WTC11 (cell line): Measurements from ENCODE around the gene STK38L. TPM values are rescaled to one million over a fixed set of nuclear protein-coding genes. Genes with fewer than 3 reads are reported as not detected.

Source experiments
- ATAC-seq: fragments of 200-7000 bp; cut with Tn5 transposase; 2 replicates; pipeline ENCODE4 v1.10.0; 2021; ENCODE audit warnings: mild to moderate bottlenecking, moderate library complexity
- CTCF ChIA-PET: fragments of 300-600 bp; sonication (Branson Sonifier 250); formaldehyde crosslinking; loops from one replicate; lab custom pipeline; 2021; ENCODE audit warnings: antibody characterized with exemption; lab: Charles Lee
- POLR2A ChIA-PET: fragments of 350-600 bp; sonication (Branson Sonifier 250); formaldehyde crosslinking; loops from one replicate; lab custom pipeline; 2021; ENCODE audit warnings: antibody characterized with exemption; lab: Charles Lee
- DNase-seq: peaks from one replicate; pipeline ENCODE4 v3.0.0; 2021; ENCODE audit warnings: low spot score
- H3K27ac Mint-ChIP-seq: 2 replicates; pipeline ENCODE4 v1.8.0; 2021; ENCODE audit warnings: mixed read lengths
- H3K27me3 Mint-ChIP-seq: 2 replicates; pipeline ENCODE4 v1.8.0; 2021; ENCODE audit warnings: low read depth, mild to moderate bottlenecking, moderate library complexity, mixed read lengths
- H3K36me3 Mint-ChIP-seq: 2 replicates; pipeline ENCODE4 v1.8.0; 2021; ENCODE audit warnings: mixed read lengths
- H3K4me1 Mint-ChIP-seq: 2 replicates; pipeline ENCODE4 v1.8.0; 2022; ENCODE audit warnings: mixed read lengths
- H3K4me3 Mint-ChIP-seq: 2 replicates; pipeline ENCODE4 v1.8.0; 2021; ENCODE audit warnings: mild to moderate bottlenecking, moderate library complexity, mixed read lengths
- H3K9me3 Mint-ChIP-seq: 2 replicates; pipeline ENCODE4 v1.8.0; 2021; ENCODE audit warnings: mixed read lengths
- AFF4 ChIP-seq: sonication (generic); formaldehyde crosslinking; IDR thresholded peaks from 2 replicates; pipeline ENCODE4 v1.8.1; 2023; ENCODE audit warnings: mild to moderate bottlenecking, missing genetic modification reagents, borderline replicate concordance
- ATF2 ChIP-seq: sonication (generic); formaldehyde crosslinking; IDR thresholded peaks from 2 replicates; pipeline ENCODE4 v1.8.1; 2022; ENCODE audit warnings: low read depth, missing genetic modification reagents, borderline replicate concordance
- ATF6 ChIP-seq: sonication (generic); formaldehyde crosslinking; IDR thresholded peaks from 2 replicates; pipeline ENCODE4 v1.8.1; 2023; ENCODE audit warnings: mild to moderate bottlenecking, missing genetic modification reagents
- CREB1 ChIP-seq: sonication (generic); formaldehyde crosslinking; IDR thresholded peaks from 2 replicates; pipeline ENCODE4 v1.8.0; 2023; ENCODE audit warnings: mild to moderate bottlenecking, missing genetic modification reagents
- E2F5 ChIP-seq: sonication (generic); formaldehyde crosslinking; IDR thresholded peaks from 2 replicates; pipeline ENCODE4 v1.8.1; 2022; ENCODE audit warnings: mild to moderate bottlenecking, moderate library complexity, missing genetic modification reagents
- ELF4 ChIP-seq: sonication (generic); formaldehyde crosslinking; IDR thresholded peaks from 2 replicates; pipeline ENCODE4 v1.8.1; 2022; ENCODE audit warnings: low read depth, mild to moderate bottlenecking, moderate library complexity, missing genetic modification reagents
- EMX1 ChIP-seq: fragments of 250-450 bp; sonication (Bioruptor Pico); IDR thresholded peaks from 2 replicates; pipeline ENCODE4 v1.8.0; 2021; ENCODE audit warnings: mild to moderate bottlenecking
- FOXJ3 ChIP-seq: sonication (generic); formaldehyde crosslinking; IDR thresholded peaks from 2 replicates; pipeline ENCODE4 v1.9.0; 2021; ENCODE audit warnings: missing genetic modification reagents, mild to moderate bottlenecking, borderline replicate concordance
- FOXK1 ChIP-seq: sonication (generic); formaldehyde crosslinking; IDR thresholded peaks from 2 replicates; pipeline ENCODE4 v1.8.0; 2022; ENCODE audit warnings: mild to moderate bottlenecking, moderate library complexity, missing genetic modification reagents
- FOXP1 ChIP-seq: sonication (generic); formaldehyde crosslinking; IDR thresholded peaks from 2 replicates; pipeline ENCODE4 v1.8.0; 2022; ENCODE audit warnings: missing genetic modification reagents, mild to moderate bottlenecking, moderate library complexity, borderline replicate concordance
- GABPB1 ChIP-seq: sonication (generic); formaldehyde crosslinking; IDR thresholded peaks from 2 replicates; pipeline ENCODE4 v1.8.1; 2023; ENCODE audit warnings: mild to moderate bottlenecking, missing genetic modification reagents
- MLX ChIP-seq: sonication (generic); formaldehyde crosslinking; IDR thresholded peaks from 2 replicates; pipeline ENCODE4 v1.8.1; 2023; ENCODE audit warnings: mild to moderate bottlenecking, missing genetic modification reagents, moderate library complexity
- NFATC4 ChIP-seq: fragments of 250-450 bp; sonication (Bioruptor Pico); IDR thresholded peaks from 2 replicates; pipeline ENCODE4 v1.9.0; 2021; ENCODE audit warnings: mild to moderate bottlenecking
- NR3C1 ChIP-seq: sonication (generic); formaldehyde crosslinking; conservative IDR thresholded peaks from 2 replicates; pipeline ENCODE4 v1.8.1; 2023; ENCODE audit warnings: low read depth, mild to moderate bottlenecking, missing genetic modification reagents
- OVOL2 ChIP-seq: fragments of 250-450 bp; sonication (Bioruptor Pico); IDR thresholded peaks from 2 replicates; pipeline ENCODE4 v1.9.0; 2021; ENCODE audit warnings: mild to moderate bottlenecking, borderline replicate concordance
- PRRX2 ChIP-seq: fragments of 250-450 bp; sonication (Bioruptor Pico); IDR thresholded peaks from 2 replicates; pipeline ENCODE4 v1.8.0; 2021; ENCODE audit warnings: mild to moderate bottlenecking
- RORB ChIP-seq: fragments of 250-450 bp; sonication (Bioruptor Pico); IDR thresholded peaks from 2 replicates; pipeline ENCODE4 v1.9.0; 2021; ENCODE audit warnings: mild to moderate bottlenecking
- SOX15 ChIP-seq: fragments of 250-450 bp; sonication (Bioruptor Pico); IDR thresholded peaks from 2 replicates; pipeline ENCODE4 v1.9.0; 2021; ENCODE audit warnings: mild to moderate bottlenecking
- TEAD1 ChIP-seq: sonication (generic); formaldehyde crosslinking; IDR thresholded peaks from 2 replicates; pipeline ENCODE4 v1.8.0; 2022; ENCODE audit warnings: mild to moderate bottlenecking, missing genetic modification reagents
- USF1 ChIP-seq: sonication (generic); formaldehyde crosslinking; IDR thresholded peaks from 2 replicates; pipeline ENCODE4 v1.8.0; 2022; ENCODE audit warnings: mild to moderate bottlenecking, missing genetic modification reagents
- ZNF396 ChIP-seq: fragments of 250-450 bp; sonication (Bioruptor Pico); IDR thresholded peaks from 2 replicates; pipeline ENCODE4 v1.8.0; 2021; ENCODE audit warnings: mild to moderate bottlenecking, moderate library complexity, borderline replicate concordance
- ZNF423 ChIP-seq: fragments of 250-450 bp; sonication (Bioruptor Pico); IDR thresholded peaks from 2 replicates; pipeline ENCODE4 v2.1.2; 2022; ENCODE audit warnings: mild to moderate bottlenecking, moderate library complexity
- ZNF512 ChIP-seq: sonication (generic); formaldehyde crosslinking; IDR thresholded peaks from 2 replicates; pipeline ENCODE4 v1.8.1; 2022; ENCODE audit warnings: missing genetic modification reagents, borderline replicate concordance
- total RNA-seq: library from RNA; stranded (reverse); gene quantifications from 3 replicates; pipeline ENCODE4 v1.2.3, GENCODE V29; 2021

STK38L gene
- total RNA-seq, 1 experiment from 2014 or later: 47.2 TPM

GRCh38 chr12:27319409-27319808 is 75.3 kb downstream of the STK38L start (continued):
- no peak for TF ChIP-seq ZNF512 (CRISPR knock-in tag)
- no peak for TF ChIP-seq MLX (CRISPR knock-in tag)

GRCh38 chr12:27319848-27320247 is 75.8 kb downstream of the STK38L start:
- peaks cover 22% of the 10 kb centered on the region for H3K36me3 Mint-ChIP-seq
- POLR2A ChIA-PET: interaction anchor here (0.7 kb wide), 1 partner anchor 369 kb away, joined by 6 read pairs; no protein-coding TSS in a partner anchor
- DNase-seq (no peak), ATAC-seq (peak; percentile 53)
- CTCF ChIA-PET: interaction anchor here (0.5 to 2.9 kb wide), 3 partner anchors 13 to 1357 kb away, joined by 3 to 24 read pairs (median 3); no protein-coding TSS in a partner anchor
- H3K27me3 Mint-ChIP-seq: no peaks in the 10 kb centered on the region
- H3K9me3 Mint-ChIP-seq: no peaks in the 10 kb centered on the region
- peaks cover 11% of the 10 kb centered on the region for H3K4me1 Mint-ChIP-seq
- no peak overlapping the region for H3K27ac Mint-ChIP-seq
- TF ChIP-seq NR3C1 (CRISPR knock-in tag) (no peak), CREB1 (CRISPR knock-in tag) (no peak), ZNF423 (CRISPR knock-in tag) (no peak), AFF4 (CRISPR knock-in tag) (no peak), ELF4 (no peak), TEAD1 (CRISPR knock-in tag) (no peak), PRRX2 (CRISPR knock-in tag) (no peak), FOXP1 (no peak), NFATC4 (CRISPR knock-in tag) (no peak), OVOL2 (CRISPR knock-in tag) (no peak), ATF2 (CRISPR knock-in tag) (no peak), FOXK1 (CRISPR knock-in tag) (no peak), RORB (CRISPR knock-in tag) (no peak)
- H3K4me3 Mint-ChIP-seq: no peak overlapping the region

- ATAC-seq (no peak), DNase-seq (no peak)
- Mint-ChIP-seq H3K27me3 (no peaks in the 10 kb centered on the region), H3K4me1 (peaks cover 7% of the 10 kb centered on the region), H3K9me3 (no peaks in the 10 kb centered on the region), H3K27ac (no peak overlapping the region), H3K36me3 (peaks cover 4% of the 10 kb centered on the region; the same call in 1 of the 2 replicates), H3K4me3 (no peak overlapping the region)
- ChIA-PET POLR2A (no interaction called here), CTCF (no interaction called here)
- TF ChIP-seq GABPB1 (no peak), EMX1 (CRISPR knock-in tag) (no peak), ZNF396 (no peak), USF1 (CRISPR knock-in tag) (no peak), SOX15 (CRISPR knock-in tag) (no peak), FOXJ3 (CRISPR knock-in tag) (no peak), E2F5 (CRISPR knock-in tag) (no peak), ATF6 (CRISPR knock-in tag) (no peak)
Observed at GRCh38 chr12:27324530-27324929, 80.4 kb downstream of the STK38L start.
